Heart left ventricle (tissue), 16 donors: ENCODE results near the gene SLCO3A1. TPM values are rescaled to one million over a fixed set of nuclear protein-coding genes. Genes with fewer than 3 reads are reported as not detected.

Source experiments
- ATAC-seq, 4 donors: fragments of 200-7000 bp; cut with Tn5 transposase; one replicate each; pipeline ENCODE4 v1.9.1; 2020 to 2022; ENCODE audit warnings: moderate library complexity in 4 of 4, mild to moderate bottlenecking in 3 of 4, moderate number of reproducible peaks in 1 of 4
- DNase-seq, 5 donors: peaks; one replicate each; pipeline ENCODE4 v3.0.0-alpha.2; 2020
- H3K27ac ChIP-seq, 12 donors: fragments of 200-600 bp; sonication (generic) in 4 of 12; one replicate each; pipeline versions ENCODE4 v1.5.0 to v1.8.0; 2016 to 2022; ENCODE audit warnings: mild to moderate bottlenecking in 2 of 12
- H3K27me3 ChIP-seq, 9 donors: fragments of 200-600 bp; sonication (generic) in 2 of 9; one replicate each; pipeline versions ENCODE4 v1.5.1 to v1.8.0; 2016 to 2022; ENCODE audit warnings: mild to moderate bottlenecking in 3 of 9
- H3K36me3 ChIP-seq, 9 donors: fragments of 200-600 bp; sonication (generic) in 2 of 9; one replicate each; pipeline versions ENCODE4 v1.5.0 to v1.8.0; 2018 to 2022; ENCODE audit warnings: mild to moderate bottlenecking in 2 of 9
- H3K4me1 ChIP-seq, 12 donors: fragments of 200-600 bp; sonication (generic) in 4 of 12; one replicate each; pipeline versions ENCODE4 v1.5.0 to v1.8.0; 2016 to 2022; ENCODE audit warnings: mild to moderate bottlenecking in 3 of 12
- H3K4me3 ChIP-seq, 12 donors: fragments of 200-600 bp; sonication (generic) in 4 of 12; one replicate each; pipeline versions ENCODE4 v1.5.0 to v1.8.0; 2017 to 2022; ENCODE audit warnings: mild to moderate bottlenecking in 9 of 12, moderate library complexity in 4 of 12
- H3K9me3 ChIP-seq, 12 donors: fragments of 200-600 bp; sonication (generic) in 4 of 12; one replicate each; pipeline versions ENCODE4 v1.5.0 to v1.8.0; 2016 to 2022; ENCODE audit warnings: mild to moderate bottlenecking in 1 of 12
- POLR2A ChIP-seq, 2 donors: fragments of 450-650 bp; IDR thresholded peaks; one replicate each; pipeline ENCODE4 v1.6.1; 2017; ENCODE audit warnings: antibody characterized with exemption in 2 of 2, mild to moderate bottlenecking in 2 of 2, moderate library complexity in 2 of 2
- WGBS, 4 donors: extraction: QIAGEN DNeasy Blood & Tissue Kit in 2 of 4; methylation state at CpG; one replicate each; pipeline versions ENCODE4 v1.1.5 to v1.1.7; 2013 to 2018; 5-methylcytosine and 5-hydroxymethylcytosine counted together
- intact Hi-C, 10 donors: fragments of 100-400 bp; cut with DNase I; formaldehyde crosslinking; loops; one replicate each; pipeline versions ENCODE4 v1.11.1 to v1.14.2; 2022
- polyA plus RNA-seq, 2 donors: library from polyadenylated mRNA; stranded (reverse); fragments of 200-250 nt; gene quantifications; one replicate each; pipeline ENCODE4 v1.2.3, GENCODE V29; 2013
- total RNA-seq, 9 donors: library from RNA; depleted of rRNA in 2 of 9; stranded (reverse); fragments of >200 nt in 2 of 9; fragmentation: NEBNext Ultra II Directional in 3 of 9; extraction: Animal tissue kit (Norgen Biotek cat#: 25700) in 3 of 9; gene quantifications; one replicate each; pipeline versions ENCODE4 v1.1.0 to v1.2.4, GENCODE V29; 2016 to 2023
- TF ChIP-seq, protein P1 (sequence below), 12 donors: fragments of 200-600 bp; sonication (generic) in 4 of 12; IDR thresholded peaks; one replicate each; pipeline versions ENCODE4 v1.5.0 to v1.8.0; 2018 to 2022; ENCODE audit warnings: antibody characterized with exemption in 12 of 12, mild to moderate bottlenecking in 5 of 12
- donor health status: ischemic (EF 13 %, LVEDD 7.1; RV severe dilation, severe dysfunction).
- donor health status: healthy with polysubstance abuse.
- donor health status: DM: no; HTN: yes; CAD: no.
- donor health status: DM: no; HTN: no; CAD: no.
- donor health status: ischemic (EF 25% LVEDD 6.9; RV normal size, moderate dysfunction).
- donor health status: ischemic (EF 25% LVEDD 5.7; RV mildly dilated, moderate dysfunction).
- donor health status: healthy.
- donor health status: DM: yes; HTN: yes; CAD: no.
- donor health status: ischemic (EF 35%, LVEDD 5.7; RV mildly dilated, moderate dysfunction).
- donor health status: nonischemic (EF 11% LVEDD 7.7; RV severe dilation, severe dysfunction).
- donor health status: DM: yes; HTN: yes; CAD: no.
- donor health status: PGD.
- donor health status: ischemic (EF 29% LVEDD 5.4; RV normal size, mild dysfunction).
- donor health status: nonischemic (EF 23%, LVEDD 6.1; RV moderate dilation, normal function).

The SLCO3A1 gene
- total and polyA plus RNA-seq, 11 donors: 26.3 to 64.2 (median 50.2) TPM

DNA sequence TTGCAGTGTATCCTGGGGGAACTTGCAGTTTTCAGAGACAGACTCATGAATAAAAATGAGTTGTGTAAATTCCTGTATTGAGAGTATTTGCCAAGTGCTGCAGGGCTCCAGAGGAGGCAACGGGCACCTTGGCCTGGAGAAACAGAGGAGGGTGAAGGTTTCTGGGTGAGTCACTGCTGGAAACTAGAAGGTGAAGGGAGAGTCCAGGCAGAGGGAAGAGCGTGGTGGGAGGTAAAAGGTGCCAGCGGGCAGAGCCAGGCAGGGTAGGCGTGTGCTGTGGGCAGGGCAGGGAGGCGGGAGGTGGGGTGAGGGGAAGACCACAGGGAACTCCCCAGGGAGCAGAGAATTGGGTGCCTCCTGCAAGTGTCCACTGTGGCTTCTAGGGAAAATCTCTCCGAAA, 120.8 kb downstream of the SLCO3A1 start:
- H3K4me1 ChIP-seq: peaks cover 4 to 75% (median 45%) of the 10 kb centered on the region in 12 donors
- H3K9me3 ChIP-seq: no peaks in the 10 kb centered on the region
- ATAC-seq: peak in 2 of 4 donors; percentile 8 to 19
- DNase-seq: no peak
- no peak for TF ChIP-seq POLR2A (IDR thresholded peaks at IDR 0.05)
- TF ChIP-seq, protein P1, sequence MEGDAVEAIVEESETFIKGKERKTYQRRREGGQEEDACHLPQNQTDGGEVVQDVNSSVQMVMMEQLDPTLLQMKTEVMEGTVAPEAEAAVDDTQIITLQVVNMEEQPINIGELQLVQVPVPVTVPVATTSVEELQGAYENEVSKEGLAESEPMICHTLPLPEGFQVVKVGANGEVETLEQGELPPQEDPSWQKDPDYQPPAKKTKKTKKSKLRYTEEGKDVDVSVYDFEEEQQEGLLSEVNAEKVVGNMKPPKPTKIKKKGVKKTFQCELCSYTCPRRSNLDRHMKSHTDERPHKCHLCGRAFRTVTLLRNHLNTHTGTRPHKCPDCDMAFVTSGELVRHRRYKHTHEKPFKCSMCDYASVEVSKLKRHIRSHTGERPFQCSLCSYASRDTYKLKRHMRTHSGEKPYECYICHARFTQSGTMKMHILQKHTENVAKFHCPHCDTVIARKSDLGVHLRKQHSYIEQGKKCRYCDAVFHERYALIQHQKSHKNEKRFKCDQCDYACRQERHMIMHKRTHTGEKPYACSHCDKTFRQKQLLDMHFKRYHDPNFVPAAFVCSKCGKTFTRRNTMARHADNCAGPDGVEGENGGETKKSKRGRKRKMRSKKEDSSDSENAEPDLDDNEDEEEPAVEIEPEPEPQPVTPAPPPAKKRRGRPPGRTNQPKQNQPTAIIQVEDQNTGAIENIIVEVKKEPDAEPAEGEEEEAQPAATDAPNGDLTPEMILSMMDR (IDR thresholded peaks at IDR 0.05): no peak
- 61 to 82% (median 79%) methylated on average over 6 of the region's 6 CpGs for whole genome bisulfite sequencing, 4 donors
- no peaks in the 10 kb centered on the region for H3K27me3 ChIP-seq
- peak overlapping the region in 1 of 12 donors; percentile 10 for H3K27ac ChIP-seq
- H3K36me3 ChIP-seq: no peaks in the 10 kb centered on the region
- no peak overlapping the region for H3K4me3 ChIP-seq
- intact Hi-C loops: loop anchor here in 6 of 10 donors (5.0 to 10.0 kb wide), 9 partner anchors 33 to 120 kb away; partner anchors contain the start of gene SLCO3A1 (in 2 of the 6)

DNA sequence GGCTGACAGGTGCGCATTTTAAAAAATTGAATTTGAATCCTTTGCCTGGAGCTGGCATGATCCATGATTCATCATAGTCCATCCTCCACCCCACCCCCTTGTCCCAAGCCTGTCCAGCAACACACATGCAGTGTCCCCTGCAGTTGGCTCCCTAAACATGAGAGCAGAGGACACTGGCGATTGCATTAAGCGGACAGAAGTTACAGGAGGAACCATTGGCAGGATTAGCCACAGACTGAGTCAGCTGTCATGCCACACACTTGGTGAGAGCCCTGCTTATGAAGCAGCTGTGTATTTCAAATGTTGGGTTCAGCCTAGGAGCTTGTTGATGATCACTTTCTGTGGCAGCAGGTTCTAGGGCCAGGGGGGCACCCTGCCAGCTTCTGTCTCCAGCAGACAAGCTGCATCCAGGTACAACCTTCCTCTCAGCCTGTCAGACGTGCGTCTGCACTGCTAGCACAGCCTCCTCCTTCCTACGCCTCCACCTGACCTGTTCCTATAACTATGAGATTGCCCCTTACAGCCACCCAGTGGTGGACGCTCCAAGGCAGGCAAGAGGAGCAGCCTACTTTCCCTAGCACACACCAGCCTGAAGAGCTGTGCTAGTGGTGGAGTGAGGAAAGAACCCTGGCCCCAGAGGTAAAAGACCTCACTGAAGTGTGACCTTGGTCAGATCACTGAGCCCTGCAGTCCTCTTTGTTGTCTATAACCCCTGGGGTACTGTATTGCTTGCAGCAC, 121.9 kb downstream of the SLCO3A1 start:
- Histone ChIP-seq H3K9me3 (no peaks in the 10 kb centered on the region), H3K27ac (peak overlapping the region in 6 of 12 donors; percentile 5 to 50 (median 23)), H3K36me3 (no peaks in the 10 kb centered on the region), H3K27me3 (no peaks in the 10 kb centered on the region), H3K4me3 (no peak overlapping the region), H3K4me1 (peaks cover 4 to 75% (median 40%) of the 10 kb centered on the region in 12 donors)
- no peak for TF ChIP-seq POLR2A (IDR thresholded peaks at IDR 0.05)
- TF ChIP-seq, protein P1 (IDR thresholded peaks at IDR 0.05): peak in 1 of 12 donors; percentile 20
- intact Hi-C loops: loop anchor here in 3 of 10 donors (10.0 kb wide), 2 partner anchors 99 to 121 kb away; partner anchors contain the start of gene SLCO3A1 (in 2 of the 3)
- DNase-seq (peak in 1 of 5 donors; percentile 62), ATAC-seq (peak in 3 of 4 donors; percentile 52 to 63 (median 57))
- 59 to 68% (median 66%) methylated on average over 7 of the region's 7 CpGs for WGBS, 4 donors

GRCh38 chr15:91976966-91977365, 123.5 kb downstream of the SLCO3A1 start:
- 79 to 97% (median 89%) methylated on average over 2 of the region's 2 CpGs for WGBS, 4 donors
- intact Hi-C loops: loop anchor here in 3 of 10 donors (10.0 kb wide), 2 partner anchors 98 to 122 kb away; partner anchors contain the start of gene SLCO3A1 (in 2 of the 3)
- Histone ChIP-seq H3K9me3 (no peaks in the 10 kb centered on the region), H3K27me3 (no peaks in the 10 kb centered on the region), H3K4me1 (peaks cover 4 to 85% (median 48%) of the 10 kb centered on the region in 12 donors), H3K4me3 (no peak overlapping the region), H3K27ac (no peak overlapping the region), H3K36me3 (no peaks in the 10 kb centered on the region)
- ATAC-seq (no peak), DNase-seq (no peak)
- TF ChIP-seq, protein P1 (IDR thresholded peaks at IDR 0.05): no peak
- TF ChIP-seq POLR2A (IDR thresholded peaks at IDR 0.05): no peak
